ENCODE data around the gene KRTAP9-3.
"Not testable (repeated sequence)": the region's sequence is repeated elsewhere in the genome, so short reads cannot be mapped to it uniquely, and the experiment has no call there.

Gene KRTAP9-3

GRCh38 chr17:41254861-41255260 lies 22.6 kb downstream of the KRTAP9-3 start:
- no peak for DNase-seq

- DNase-seq, result not testable (repeated sequence)
Measured at GRCh38 chr17:41255381-41256290, 23.4 kb downstream of the KRTAP9-3 start, which contains the start of gene KRTAP9-9. Gene KRTAP9-9 (plus strand): TSS chr17:41255384.

- no peak for DNase-seq
Measured at GRCh38 chr17:41256291-41256685, 24.0 kb downstream of the KRTAP9-3 start.

GRCh38 chr17:41258406-41258805 lies 26.2 kb downstream of the KRTAP9-3 start:
- no peak for DNase-seq

GRCh38 chr17:41263212-41263611 lies 31.0 kb downstream of the KRTAP9-3 start:
- DNase-seq, result no peak

DNA sequence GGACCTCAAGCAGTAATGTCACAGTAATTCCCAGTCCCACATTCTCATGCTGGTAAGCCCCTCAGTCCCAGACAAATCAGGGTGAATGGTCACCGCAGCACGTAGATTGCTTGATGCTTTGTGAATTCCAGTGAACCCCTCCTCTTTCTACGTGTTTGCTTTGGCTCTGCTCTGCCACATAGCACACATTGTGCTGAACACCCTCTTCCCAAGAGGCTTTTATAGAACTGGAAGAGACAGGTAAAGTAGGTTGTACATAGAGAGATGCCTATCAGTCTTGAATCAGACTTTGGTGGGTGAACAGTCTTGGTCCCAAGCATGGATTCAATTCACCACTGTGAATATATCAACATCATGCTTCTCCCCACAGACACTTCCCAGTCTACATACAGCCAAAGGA lies 32.4 kb downstream of the KRTAP9-3 start:
- DNase-seq, result no peak

GRCh38 chr17:41265078-41265477 lies 32.8 kb downstream of the KRTAP9-3 start, which contains the start of gene KRTAP9-6:
Gene KRTAP9-6 (plus strand): TSS chr17:41265378. CDS start chr17:41265378, 0 bp downstream.
- DNase-seq, result no peak

GRCh38 chr17:41267711-41268110 lies 35.5 kb downstream of the KRTAP9-3 start:
- no peak for DNase-seq

GRCh38 chr17:41271323-41271722 lies 39.1 kb downstream of the KRTAP9-3 start:
- DNase-seq, result not testable (repeated sequence)

DNA sequence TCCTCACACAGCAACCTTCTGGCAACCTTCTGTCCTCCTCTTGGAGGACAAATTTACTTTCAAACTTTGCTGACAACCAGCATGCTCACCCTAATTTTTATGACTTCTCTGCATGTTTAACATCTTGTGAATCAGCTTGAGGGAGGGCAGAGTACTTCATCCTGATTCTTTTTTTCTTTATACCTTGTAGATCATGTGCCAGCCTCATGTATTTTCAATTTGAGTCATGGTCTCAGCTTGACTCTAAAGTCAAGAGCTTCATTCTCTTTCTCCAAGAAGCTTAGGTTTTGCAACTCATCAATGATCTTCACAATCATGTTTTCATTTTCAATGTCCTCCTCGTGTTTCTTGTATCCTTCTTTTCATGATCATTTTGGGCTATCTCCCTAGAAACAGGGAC lies 39.6 kb downstream of the KRTAP9-3 start:
- DNase-seq, result no peak

DNA sequence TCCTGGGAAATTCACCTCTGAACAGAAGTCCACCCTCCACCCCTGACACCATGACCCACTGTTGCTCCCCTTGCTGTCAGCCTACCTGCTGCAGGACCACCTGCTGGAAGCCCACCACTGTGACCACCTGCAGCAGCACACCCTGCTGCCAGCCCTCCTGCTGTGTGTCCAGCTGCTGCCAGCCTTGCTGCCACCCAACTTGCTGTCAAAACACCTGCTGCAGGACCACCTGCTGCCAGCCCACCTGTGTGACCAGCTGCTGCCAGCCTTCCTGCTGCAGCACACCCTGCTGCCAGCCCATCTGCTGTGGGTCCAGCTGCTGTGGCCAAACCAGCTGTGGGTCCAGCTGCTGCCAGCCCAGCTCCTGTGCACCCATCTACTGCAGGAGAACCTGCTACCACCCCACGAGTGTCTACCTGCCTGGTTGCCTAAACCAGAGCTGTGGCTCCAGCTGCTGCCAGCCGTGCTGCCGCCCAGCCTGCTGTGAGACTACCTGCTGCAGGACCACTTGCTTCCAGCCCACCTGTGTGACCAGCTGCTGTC lies 43.5 kb downstream of the KRTAP9-3 start, which contains the start of gene KRTAP9-7:
Gene KRTAP9-7, plus strand, starts transcription at position 51 of the 543 bp plus-strand sequence. Its CDS starts 0 bp downstream, at position 51.
- DNase-seq, result not testable (repeated sequence)

GRCh38 chr17:41278176-41278955 lies 46.1 kb downstream of the KRTAP9-3 start:
- no peak for DNase-seq
